OCI-LY1 (cell line): Measurements from ENCODE around the gene PLEKHB2.

Experiments
- H2AFZ ChIP-seq: fragments of 200-600 bp; sonication (generic), shearing (Covaris generic); 2 replicates; pipeline ENCODE4 v1.6.0; 2014; ENCODE audit warnings: antibody characterized with exemption, mild to moderate bottlenecking, low read length
- H3F3A ChIP-seq: fragments of 200-600 bp; sonication (generic), shearing (Covaris generic); 2 replicates; pipeline ENCODE4 v1.6.0; 2014; ENCODE audit warnings: mild to moderate bottlenecking, antibody characterized with exemption, low read length, moderate library complexity; ENCODE audit not compliant: insufficient read depth
- H3K27ac ChIP-seq: fragments of 200-600 bp; sonication (generic); 2 replicates; pipeline ENCODE4 v1.5.1; 2014; ENCODE audit warnings: low read length, mixed run types, mild to moderate bottlenecking, low read depth; ENCODE audit not compliant: poor library complexity, severe bottlenecking
- H3K27me3 ChIP-seq: fragments of 200-600 bp; sonication (generic); 2 replicates; pipeline ENCODE4 v1.6.0; 2014; ENCODE audit warnings: antibody characterized with exemption, mild to moderate bottlenecking, low read length, moderate library complexity; ENCODE audit not compliant: insufficient read depth
- H3K36me3 ChIP-seq: fragments of 200-600 bp; sonication (generic); 2 replicates; pipeline ENCODE4 v1.6.1; 2014; ENCODE audit warnings: mild to moderate bottlenecking, antibody characterized with exemption, low read length, moderate library complexity, mixed read lengths; ENCODE audit not compliant: insufficient read depth
- H3K4me1 ChIP-seq: fragments of 200-600 bp; sonication (generic); 2 replicates; pipeline ENCODE4 v1.5.1; 2014; ENCODE audit warnings: mild to moderate bottlenecking, low read length, moderate library complexity; ENCODE audit not compliant: insufficient read depth, severe bottlenecking
- H3K4me2 ChIP-seq: fragments of 200-600 bp; sonication (generic), shearing (Covaris generic); 2 replicates; pipeline ENCODE4 v1.6.1; 2014; ENCODE audit warnings: low read length
- H3K4me3 ChIP-seq: fragments of 200-600 bp; sonication (generic); 2 replicates; pipeline ENCODE4 v1.5.1; 2014; ENCODE audit warnings: low read length, low read depth, mild to moderate bottlenecking, mixed read lengths; ENCODE audit not compliant: poor library complexity, severe bottlenecking
- H3K79me2 ChIP-seq: fragments of 200-600 bp; shearing (Covaris generic); 2 replicates; pipeline ENCODE4 v1.6.1; 2016; ENCODE audit warnings: mixed run types, low read length, mixed read lengths; ENCODE audit not compliant: insufficient read depth
- H3K9ac ChIP-seq: fragments of 200-600 bp; sonication (generic), shearing (Covaris generic); 2 replicates; pipeline ENCODE4 v1.6.1; 2014; ENCODE audit warnings: mild to moderate bottlenecking, low read length, mixed read lengths
- H3K9me2 ChIP-seq: fragments of 200-600 bp; sonication (generic), shearing (Covaris generic); 2 replicates; pipeline ENCODE4 v1.6.1; 2014; ENCODE audit warnings: low read depth, mild to moderate bottlenecking, low read length, mixed read lengths
- H3K9me3 ChIP-seq: fragments of 200-600 bp; shearing (Covaris generic); 2 replicates; pipeline ENCODE4 v1.6.1; 2014; ENCODE audit warnings: low read length, mixed read lengths
- H4K20me1 ChIP-seq: fragments of 200-600 bp; sonication (generic), shearing (Covaris generic); 2 replicates; pipeline ENCODE4 v1.6.0; 2016; ENCODE audit warnings: mild to moderate bottlenecking, low read length; ENCODE audit not compliant: insufficient read depth
- EZH2 ChIP-seq: fragments of 200-600 bp; sonication (generic), shearing (Covaris generic); IDR thresholded peaks from 2 replicates; pipeline ENCODE4 v1.8.0; 2017; ENCODE audit warnings: borderline replicate concordance, mixed run types, mild to moderate bottlenecking, antibody characterized with exemption, low read length, moderate library complexity, mixed read lengths
- TF ChIP-seq, protein P1 (sequence below): fragments of 200-600 bp; sonication (generic), shearing (Covaris generic); IDR thresholded peaks from 2 replicates; pipeline ENCODE4 v1.5.1; 2017; ENCODE audit warnings: mild to moderate bottlenecking, antibody characterized with exemption, low read length, moderate library complexity, mixed read lengths

PLEKHB2 gene

DNA sequence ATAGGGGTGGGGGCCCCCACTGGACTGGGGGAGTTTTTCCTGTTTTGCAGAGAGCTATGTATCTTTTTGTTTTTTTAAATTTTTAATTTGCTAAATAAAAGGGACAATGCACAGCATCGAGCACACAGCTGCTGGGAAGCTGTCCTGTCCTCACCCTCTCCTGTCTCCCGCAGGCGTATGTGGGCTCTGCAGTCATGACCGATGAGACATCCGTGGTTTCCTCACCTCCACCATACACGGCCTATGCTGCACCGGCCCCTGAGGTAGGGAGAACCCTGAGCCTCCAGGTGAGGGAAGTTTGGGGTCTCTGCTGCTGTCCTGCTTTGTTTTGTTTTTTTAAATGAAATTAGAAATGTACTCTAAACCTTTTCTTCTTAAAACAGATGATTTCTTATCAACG lies 27.6 kb downstream of the PLEKHB2 start:
- no peaks in the 10 kb centered on the region for H3K9me2 ChIP-seq
- H3K9ac ChIP-seq, result no peak overlapping the region
- H2AFZ ChIP-seq, result no peak overlapping the region
- no peak overlapping the region for H3K27ac ChIP-seq
- H3K27me3 ChIP-seq, result no peaks in the 10 kb centered on the region
- H3K79me2 ChIP-seq, result 0 out of 2 replicates have a peak, but pooled peaks cover under 1% of the 10 kb centered on the region
- no peak overlapping the region for H3K4me3 ChIP-seq
- no peaks in the 10 kb centered on the region for H4K20me1 ChIP-seq
- no peaks in the 10 kb centered on the region for H3K4me1 ChIP-seq
- no peak overlapping the region for H3K4me2 ChIP-seq
- H3K9me3 ChIP-seq, result no peaks in the 10 kb centered on the region
- H3K36me3 ChIP-seq, result peaks cover 65% of the 10 kb centered on the region
- no peaks in the 10 kb centered on the region for H3F3A ChIP-seq
- no peak for TF ChIP-seq EZH2
- TF ChIP-seq, protein P1, sequence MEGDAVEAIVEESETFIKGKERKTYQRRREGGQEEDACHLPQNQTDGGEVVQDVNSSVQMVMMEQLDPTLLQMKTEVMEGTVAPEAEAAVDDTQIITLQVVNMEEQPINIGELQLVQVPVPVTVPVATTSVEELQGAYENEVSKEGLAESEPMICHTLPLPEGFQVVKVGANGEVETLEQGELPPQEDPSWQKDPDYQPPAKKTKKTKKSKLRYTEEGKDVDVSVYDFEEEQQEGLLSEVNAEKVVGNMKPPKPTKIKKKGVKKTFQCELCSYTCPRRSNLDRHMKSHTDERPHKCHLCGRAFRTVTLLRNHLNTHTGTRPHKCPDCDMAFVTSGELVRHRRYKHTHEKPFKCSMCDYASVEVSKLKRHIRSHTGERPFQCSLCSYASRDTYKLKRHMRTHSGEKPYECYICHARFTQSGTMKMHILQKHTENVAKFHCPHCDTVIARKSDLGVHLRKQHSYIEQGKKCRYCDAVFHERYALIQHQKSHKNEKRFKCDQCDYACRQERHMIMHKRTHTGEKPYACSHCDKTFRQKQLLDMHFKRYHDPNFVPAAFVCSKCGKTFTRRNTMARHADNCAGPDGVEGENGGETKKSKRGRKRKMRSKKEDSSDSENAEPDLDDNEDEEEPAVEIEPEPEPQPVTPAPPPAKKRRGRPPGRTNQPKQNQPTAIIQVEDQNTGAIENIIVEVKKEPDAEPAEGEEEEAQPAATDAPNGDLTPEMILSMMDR, result no peak

DNA sequence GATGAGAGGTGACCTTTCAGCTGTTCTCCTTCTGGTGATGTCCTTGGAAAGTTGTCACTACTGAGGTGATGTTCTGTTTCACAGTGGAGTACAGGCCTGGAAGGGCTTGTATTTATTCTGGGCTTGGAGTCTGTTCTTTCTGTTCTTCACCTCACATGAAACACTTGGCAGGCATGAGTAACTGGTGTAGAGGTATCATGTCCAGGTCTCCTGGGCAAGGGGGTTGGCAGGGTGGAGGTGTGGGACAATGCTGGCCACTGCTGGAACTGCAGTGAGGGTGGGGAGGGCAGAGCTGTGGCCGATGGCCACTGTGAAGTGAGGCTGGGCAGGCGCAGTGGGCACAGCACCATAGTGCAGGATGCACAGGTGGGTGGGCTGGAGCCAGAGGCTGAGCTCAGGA lies 35.4 kb downstream of the PLEKHB2 start:
- H3K9me2 ChIP-seq, result no peaks in the 10 kb centered on the region
- H4K20me1 ChIP-seq, result no peaks in the 10 kb centered on the region
- H2AFZ ChIP-seq, result no peak overlapping the region
- no peak overlapping the region for H3K4me2 ChIP-seq
- TF ChIP-seq, protein P1, result no peak
- TF ChIP-seq EZH2, result no peak
- peaks cover 58% of the 10 kb centered on the region for H3K36me3 ChIP-seq
- peaks cover 14% of the 10 kb centered on the region for H3K4me1 ChIP-seq
- no peaks in the 10 kb centered on the region for H3F3A ChIP-seq
- H3K79me2 ChIP-seq, result 0 out of 2 replicates have a peak, but pooled peaks cover 2% of the 10 kb centered on the region
- no peak overlapping the region for H3K27ac ChIP-seq
- H3K27me3 ChIP-seq, result no peaks in the 10 kb centered on the region
- no peak overlapping the region for H3K9ac ChIP-seq
- no peaks in the 10 kb centered on the region for H3K9me3 ChIP-seq
- no peak overlapping the region for H3K4me3 ChIP-seq

DNA sequence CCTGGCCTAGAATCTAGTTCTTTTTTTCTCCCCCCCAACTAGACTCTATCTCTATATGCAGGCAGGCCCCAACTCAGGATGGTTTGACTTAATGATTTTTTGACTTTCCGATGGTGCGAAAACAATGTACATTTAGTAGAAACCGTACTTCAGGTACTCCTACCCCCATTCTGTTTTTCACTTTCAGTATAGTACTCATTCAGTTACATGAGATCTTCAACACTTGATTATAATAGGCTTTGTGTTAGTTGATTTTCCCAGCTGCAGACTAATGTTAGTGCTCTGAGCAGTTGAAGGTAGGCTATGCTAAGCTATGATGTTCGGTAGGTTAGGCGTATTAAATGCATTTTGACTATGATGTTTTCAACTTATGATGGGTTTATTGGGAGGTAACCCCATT lies 37.7 kb downstream of the PLEKHB2 start:
- Histone ChIP-seq H3K4me1 (peaks cover 23% of the 10 kb centered on the region), H3K79me2 (0 out of 2 replicates have a peak, but pooled peaks cover under 1% of the 10 kb centered on the region), H3K9ac (no peak overlapping the region), H3K27me3 (no peaks in the 10 kb centered on the region), H3K4me3 (no peak overlapping the region), H2AFZ (no peak overlapping the region), H3K9me2 (no peaks in the 10 kb centered on the region), H3F3A (no peaks in the 10 kb centered on the region), H3K36me3 (peaks cover 73% of the 10 kb centered on the region), H3K9me3 (no peaks in the 10 kb centered on the region), H3K4me2 (no peak overlapping the region), H3K27ac (no peak overlapping the region), H4K20me1 (no peaks in the 10 kb centered on the region)
- TF ChIP-seq, protein P1, result no peak
- TF ChIP-seq EZH2, result no peak
